Upper lobe of left lung (tissue), 6 donors: ENCODE results near the gene CAPN12. TPM values are rescaled to one million over a fixed set of nuclear protein-coding genes. Genes with fewer than 3 reads are reported as not detected.

ENCODE experiments used
- ATAC-seq, 2 donors: fragments of 200-7000 bp; cut with Tn5 transposase; one replicate each; pipeline ENCODE4 v1.9.1; 2022; ENCODE audit warnings: mild to moderate bottlenecking in 2 of 2, moderate library complexity in 2 of 2; ENCODE audit not compliant: low FRiP score in 2 of 2
- DNase-seq, 2 donors: peaks; one replicate each; pipeline ENCODE4 v3.0.0-alpha.2; 2019 to 2020
- H3K27ac ChIP-seq, 4 donors: fragments of 200-600 bp; sonication (generic); one replicate each; pipeline ENCODE4 v1.5.1; 2016 to 2019
- H3K27me3 ChIP-seq, 4 donors: fragments of 200-600 bp; sonication (generic); one replicate each; pipeline ENCODE4 v1.5.1; 2017 to 2019
- H3K36me3 ChIP-seq, 4 donors: fragments of 200-600 bp; sonication (generic); one replicate each; pipeline ENCODE4 v1.5.1; 2016 to 2019
- H3K4me1 ChIP-seq, 4 donors: fragments of 200-600 bp; sonication (generic); one replicate each; pipeline ENCODE4 v1.5.1; 2018 to 2019
- H3K4me3 ChIP-seq, 4 donors: fragments of 200-600 bp; sonication (generic); one replicate each; pipeline ENCODE4 v1.5.1; 2017 to 2019; ENCODE audit warnings: mild to moderate bottlenecking in 2 of 4, moderate library complexity in 1 of 4
- H3K9me3 ChIP-seq, 4 donors: fragments of 200-600 bp; sonication (generic); one replicate each; pipeline ENCODE4 v1.5.1; 2018 to 2019
- EP300 ChIP-seq, 4 donors: sonication (generic); formaldehyde crosslinking; IDR thresholded peaks; one replicate each; pipeline ENCODE4 v1.5.1; 2017; ENCODE audit warnings: antibody characterized with exemption in 4 of 4, control low read depth in 2 of 4
- POLR2A ChIP-seq, 4 donors: fragments of 450-650 bp; IDR thresholded peaks; one replicate each; pipeline ENCODE4 v1.5.1; 2016 to 2017; ENCODE audit warnings: antibody characterized with exemption in 4 of 4, mild to moderate bottlenecking in 2 of 4
- POLR2AphosphoS5 ChIP-seq, 2 donors: sonication (generic); formaldehyde crosslinking; IDR thresholded peaks; one replicate each; pipeline ENCODE4 v1.5.1; 2017; ENCODE audit warnings: antibody characterized with exemption in 2 of 2
- WGBS, 2 donors: methylation state at CpG; one replicate each; pipeline ENCODE4 v1.1.5; 2017 to 2018; 5-methylcytosine and 5-hydroxymethylcytosine counted together
- total RNA-seq, 6 donors: library from RNA; depleted of rRNA in 4 of 6; stranded (reverse); fragments of >200 nt in 4 of 6; gene quantifications; one replicate each; pipeline versions ENCODE4 v1.1.0 to v1.2.1, GENCODE V29; 2016 to 2021
- TF ChIP-seq, protein P1 (sequence below), 6 experiments: fragments of 450-650 bp in 4 of 6; fragments of 200-600 bp in 2 of 6; sonication (generic) in 2 of 6; IDR thresholded peaks; one replicate each; pipeline ENCODE4 v1.5.1; 2016 to 2019; ENCODE audit warnings: antibody characterized with exemption in 6 of 6
- donor health status: DM: no; HTN: no; CAD: no; lungs with moderate emphysema.
- donor health status: DM: no; HTN: yes; CAD: no; lungs with severe emphysema.

CAPN12 gene
- total RNA-seq, 6 donors from 2014 or later, result 5.2 to 93.2 (median 11.1) TPM

DNA sequence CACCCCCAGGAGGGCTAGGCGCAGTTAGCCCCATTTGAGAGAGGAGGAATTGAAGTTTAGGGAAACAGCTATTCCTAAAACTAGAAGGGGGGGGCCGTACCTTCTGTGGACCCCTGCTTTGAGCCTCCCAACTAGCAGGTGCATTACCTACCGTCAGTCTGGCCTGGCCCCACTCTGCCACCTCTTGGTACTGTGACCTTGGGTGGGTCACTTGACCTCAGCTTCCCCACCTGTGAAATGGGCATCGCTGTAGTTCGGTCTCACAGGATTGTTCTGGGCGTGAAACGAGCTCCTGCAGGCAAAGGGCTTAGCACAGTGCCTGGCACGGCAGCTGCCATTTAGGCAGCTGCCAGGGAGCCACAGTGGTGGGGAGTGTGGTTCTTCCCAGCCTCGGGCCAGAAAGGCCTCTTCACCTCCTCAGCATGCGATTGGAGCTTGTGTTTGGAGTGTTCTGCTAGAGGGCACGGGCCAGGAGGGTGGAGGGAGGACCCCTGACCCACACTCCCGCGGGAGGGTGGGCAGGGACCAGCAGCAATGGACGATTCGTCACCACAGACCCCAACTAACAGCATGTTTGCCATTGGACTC lies 32.0 kb downstream of the CAPN12 start:
- DNase-seq (no peak), ATAC-seq (no peak)
- WGBS, 2 donors, result 92% methylated on average over 6 to 15 of the region's 15 CpGs
- TF ChIP-seq, protein P1, sequence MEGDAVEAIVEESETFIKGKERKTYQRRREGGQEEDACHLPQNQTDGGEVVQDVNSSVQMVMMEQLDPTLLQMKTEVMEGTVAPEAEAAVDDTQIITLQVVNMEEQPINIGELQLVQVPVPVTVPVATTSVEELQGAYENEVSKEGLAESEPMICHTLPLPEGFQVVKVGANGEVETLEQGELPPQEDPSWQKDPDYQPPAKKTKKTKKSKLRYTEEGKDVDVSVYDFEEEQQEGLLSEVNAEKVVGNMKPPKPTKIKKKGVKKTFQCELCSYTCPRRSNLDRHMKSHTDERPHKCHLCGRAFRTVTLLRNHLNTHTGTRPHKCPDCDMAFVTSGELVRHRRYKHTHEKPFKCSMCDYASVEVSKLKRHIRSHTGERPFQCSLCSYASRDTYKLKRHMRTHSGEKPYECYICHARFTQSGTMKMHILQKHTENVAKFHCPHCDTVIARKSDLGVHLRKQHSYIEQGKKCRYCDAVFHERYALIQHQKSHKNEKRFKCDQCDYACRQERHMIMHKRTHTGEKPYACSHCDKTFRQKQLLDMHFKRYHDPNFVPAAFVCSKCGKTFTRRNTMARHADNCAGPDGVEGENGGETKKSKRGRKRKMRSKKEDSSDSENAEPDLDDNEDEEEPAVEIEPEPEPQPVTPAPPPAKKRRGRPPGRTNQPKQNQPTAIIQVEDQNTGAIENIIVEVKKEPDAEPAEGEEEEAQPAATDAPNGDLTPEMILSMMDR (IDR thresholded peaks at IDR 0.05), result no peak
- TF ChIP-seq EP300 (IDR thresholded peaks at IDR 0.05) (no peak), POLR2AphosphoS5 (IDR thresholded peaks at IDR 0.05) (no peak), POLR2A (IDR thresholded peaks at IDR 0.05) (no peak)
- H3K9me3 ChIP-seq, result no peaks in the 10 kb centered on the region
- H3K27me3 ChIP-seq, result no peaks in the 10 kb centered on the region
- no peak overlapping the region for H3K4me3 ChIP-seq
- peaks cover 45 to 57% (median 52%) of the 10 kb centered on the region in 4 donors for H3K4me1 ChIP-seq
- peak overlapping the region; percentile 15 to 93 (median 64) for H3K27ac ChIP-seq
- peaks cover 28 to 100% (median 97%) of the 10 kb centered on the region in 4 donors for H3K36me3 ChIP-seq

DNA sequence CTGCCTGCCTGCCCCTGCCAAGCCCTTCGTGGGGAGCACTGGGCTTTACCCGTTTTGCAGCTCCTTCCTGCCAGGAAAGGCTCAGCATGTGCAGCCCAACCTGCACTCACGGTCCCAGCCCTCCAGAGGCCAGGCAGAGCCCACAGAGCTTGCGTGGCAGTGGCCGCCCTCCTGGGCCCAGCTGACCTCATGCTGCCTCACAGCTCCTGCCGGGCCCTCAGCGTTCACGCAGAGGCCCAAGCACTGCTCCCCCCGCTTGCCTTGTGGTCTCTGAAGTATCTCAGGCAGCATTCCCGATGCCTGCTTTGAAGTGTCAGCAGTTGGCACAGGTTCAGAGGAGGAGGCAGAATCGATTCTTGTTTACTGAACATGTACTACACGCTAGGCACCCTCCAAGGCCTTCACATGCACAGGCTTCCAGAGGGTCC lies 32.5 kb downstream of the CAPN12 start:
- Histone ChIP-seq H3K27me3 (no peaks in the 10 kb centered on the region), H3K4me3 (no peak overlapping the region), H3K27ac (peak overlapping the region; percentile 26 to 93 (median 64)), H3K36me3 (peaks cover 32 to 100% (median 97%) of the 10 kb centered on the region in 4 donors), H3K9me3 (no peaks in the 10 kb centered on the region), H3K4me1 (peaks cover 50 to 63% (median 56%) of the 10 kb centered on the region in 4 donors)
- ATAC-seq (peak; percentile 40 to 67), DNase-seq (peak; percentile 81 to 84)
- 44 to 58% methylated on average over 4 to 11 of the region's 12 CpGs for WGBS, 2 donors
- TF ChIP-seq POLR2AphosphoS5 (IDR thresholded peaks at IDR 0.05), result peak; percentile 34 to 64
- no peak for TF ChIP-seq POLR2A (IDR thresholded peaks at IDR 0.05)
- TF ChIP-seq, protein P1 (IDR thresholded peaks at IDR 0.05), result peak in 1 of 6 experiments; percentile 26
- no peak for TF ChIP-seq EP300 (IDR thresholded peaks at IDR 0.05)

DNA sequence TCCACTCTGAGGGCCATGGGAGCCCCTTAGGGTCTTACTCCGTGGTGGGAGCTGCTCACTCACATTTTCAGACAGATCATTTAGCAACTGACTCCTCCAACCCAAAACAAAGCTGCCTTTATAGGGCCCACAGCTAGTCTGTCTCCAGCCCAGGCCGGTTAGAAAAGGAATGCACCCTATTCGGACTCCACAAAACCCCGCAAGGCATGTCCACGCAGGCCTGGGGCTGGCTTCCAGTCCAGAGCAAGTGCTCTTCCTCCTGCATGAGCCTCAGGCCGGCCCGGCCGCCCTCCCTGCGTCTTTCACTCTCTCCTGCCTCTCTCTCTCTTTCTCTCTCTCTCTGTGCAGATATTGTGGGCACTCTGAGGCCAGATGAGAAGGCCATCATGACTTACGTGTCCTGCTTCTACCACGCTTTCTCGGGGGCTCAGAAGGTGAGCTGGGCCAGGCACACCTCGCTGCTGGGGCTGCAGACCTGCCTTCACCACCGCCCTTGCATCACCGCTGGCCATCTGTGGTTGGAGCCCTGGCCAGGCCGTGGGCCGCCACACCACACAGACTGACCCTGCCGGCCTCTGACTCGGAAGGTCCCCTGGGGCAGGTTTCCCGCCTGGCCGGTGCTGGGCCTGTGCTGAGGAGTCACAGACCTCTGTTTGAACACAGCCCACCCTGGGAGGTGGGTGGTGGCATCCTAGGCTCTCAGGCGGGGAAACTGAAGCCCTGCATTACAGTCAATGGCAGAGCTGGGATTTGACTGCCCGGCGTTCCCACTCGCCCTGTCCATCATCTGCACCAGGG lies 33.1 kb downstream of the CAPN12 start:
- TF ChIP-seq POLR2A (IDR thresholded peaks at IDR 0.05) (no peak), EP300 (IDR thresholded peaks at IDR 0.05) (no peak), POLR2AphosphoS5 (IDR thresholded peaks at IDR 0.05) (no peak)
- TF ChIP-seq, protein P1 (IDR thresholded peaks at IDR 0.05), result no peak
- Histone ChIP-seq H3K27ac (peak overlapping the region; percentile 26 to 93 (median 64)), H3K27me3 (no peaks in the 10 kb centered on the region), H3K4me1 (peaks cover 56 to 69% (median 62%) of the 10 kb centered on the region in 4 donors), H3K4me3 (no peak overlapping the region), H3K9me3 (no peaks in the 10 kb centered on the region), H3K36me3 (peaks cover 38 to 100% (median 97%) of the 10 kb centered on the region in 4 donors)
- peak; percentile 0 to 22 for ATAC-seq
- DNase-seq, result no peak
- 81 to 84% methylated on average over 14 to 24 of the region's 25 CpGs for WGBS, 2 donors

DNA sequence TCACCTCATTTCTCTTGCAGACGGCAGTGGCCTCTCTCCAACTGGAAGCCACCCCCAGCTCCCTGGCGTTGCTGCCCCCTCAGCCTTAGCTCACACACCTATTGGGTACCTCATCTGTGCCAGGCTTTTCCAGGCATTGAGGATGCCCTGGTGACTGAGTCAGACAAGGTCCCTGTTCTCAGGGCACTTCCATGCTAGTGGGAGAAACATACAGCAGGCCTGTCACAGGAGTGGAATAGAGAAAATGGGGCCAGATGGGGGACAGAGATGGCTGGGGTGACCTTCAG lies 33.9 kb downstream of the CAPN12 start:
- H3K27ac ChIP-seq, result peak overlapping the region; percentile 19 to 93 (median 62)
- TF ChIP-seq POLR2A (IDR thresholded peaks at IDR 0.05) (no peak), POLR2AphosphoS5 (IDR thresholded peaks at IDR 0.05) (no peak), EP300 (IDR thresholded peaks at IDR 0.05) (no peak)
- TF ChIP-seq, protein P1 (IDR thresholded peaks at IDR 0.05), result no peak
- H3K9me3 ChIP-seq, result no peaks in the 10 kb centered on the region
- no peak overlapping the region for H3K4me3 ChIP-seq
- DNase-seq (no peak), ATAC-seq (no peak)
- peaks cover 43 to 100% (median 97%) of the 10 kb centered on the region in 4 donors for H3K36me3 ChIP-seq
- 60 to 94% methylated on average over 1 to 2 of the region's 2 CpGs for WGBS, 2 donors
- peaks cover 61 to 75% (median 69%) of the 10 kb centered on the region in 4 donors for H3K4me1 ChIP-seq
- no peaks in the 10 kb centered on the region for H3K27me3 ChIP-seq
